ENCODE data around the gene ATP2B1.

ATP2B1 gene

DNA sequence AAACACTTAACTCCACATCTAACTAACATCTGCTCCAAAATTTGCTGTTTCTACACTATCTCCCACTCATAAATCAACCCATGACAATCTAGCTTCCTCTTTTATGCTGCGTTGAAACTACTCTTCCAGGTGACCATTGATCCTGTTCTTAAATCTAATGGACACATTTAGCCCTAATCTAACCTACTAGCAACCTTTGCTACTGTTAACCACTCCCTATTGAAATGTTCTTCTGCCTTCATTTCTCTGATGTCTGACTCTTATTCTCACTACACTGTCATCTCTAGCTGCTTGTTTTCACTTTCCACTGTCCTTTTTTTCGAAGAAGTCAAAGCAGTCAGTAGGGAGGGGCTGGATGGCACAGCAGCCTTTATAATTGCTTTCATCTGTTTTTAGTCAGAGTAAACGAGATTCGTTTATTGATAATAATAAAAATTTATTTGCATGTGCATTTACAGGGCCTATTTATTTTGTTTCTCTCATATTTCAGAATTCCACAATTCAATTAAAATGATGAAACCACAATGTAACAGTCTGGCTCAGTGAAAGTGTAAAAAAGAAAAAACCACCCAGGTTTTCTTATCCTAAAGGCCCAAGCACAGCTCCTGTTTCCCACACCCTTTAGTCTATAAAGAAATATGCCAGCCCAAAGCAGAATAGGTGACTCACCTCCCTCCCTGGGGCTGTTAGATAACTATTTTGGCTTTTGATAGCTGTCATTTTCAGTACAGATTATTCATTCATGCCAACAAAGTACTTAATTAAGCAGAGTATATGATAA lies 44.9 kb downstream of the ATP2B1 start:
- Histone ChIP-seq H3K4me1 (ENCODE audit: control insufficient read depth in 2 of 2, insufficient read depth in 2 of 2, low read length in 2 of 2) (peaks cover 8 to 16% of the 10 kb centered on the region in 2 donors), H3K27ac (ENCODE audit: low read depth in 2 of 2, low read length in 2 of 2) (no peak overlapping the region), H3K27me3 (ENCODE audit: control insufficient read depth in 2 of 2, insufficient read depth in 2 of 2, low read length in 2 of 2) (no peaks in the 10 kb centered on the region), H3K9me3 (ENCODE audit: control insufficient read depth in 2 of 2, low read length in 2 of 2) (no peaks in the 10 kb centered on the region), H3K4me3 (ENCODE audit: low read length in 2 of 2) (no peak overlapping the region), H3K36me3 (ENCODE audit: control insufficient read depth in 2 of 2, insufficient read depth in 2 of 2, low read length in 2 of 2) (no peaks in the 10 kb centered on the region), H3K9ac (ENCODE audit: low read depth in 1 of 2, low read length in 2 of 2) (no peak overlapping the region)

DNA sequence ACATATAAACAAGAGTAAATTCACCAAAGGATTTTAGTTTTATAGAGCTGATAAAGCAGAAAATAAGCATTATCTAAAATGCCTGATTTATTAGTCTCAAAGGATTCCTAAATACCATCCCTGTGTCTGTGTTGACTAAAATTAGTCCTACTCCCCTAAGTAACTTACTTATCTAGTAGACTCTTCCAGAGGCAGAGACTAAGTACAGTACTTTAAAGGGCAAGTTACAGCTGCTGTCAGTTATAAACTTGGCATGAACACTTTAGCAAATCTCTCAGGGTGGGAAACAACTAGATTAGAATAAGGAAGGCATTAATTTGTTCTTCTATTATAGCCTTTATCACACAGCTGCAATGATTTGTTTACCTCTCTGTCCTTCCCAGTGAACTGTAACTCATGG lies 46.0 kb downstream of the ATP2B1 start:
- Histone ChIP-seq H3K4me3 (ENCODE audit: low read length in 2 of 2) (no peak overlapping the region), H3K36me3 (ENCODE audit: control insufficient read depth in 2 of 2, insufficient read depth in 2 of 2, low read length in 2 of 2) (no peaks in the 10 kb centered on the region), H3K27ac (ENCODE audit: low read depth in 2 of 2, low read length in 2 of 2) (no peak overlapping the region), H3K27me3 (ENCODE audit: control insufficient read depth in 2 of 2, insufficient read depth in 2 of 2, low read length in 2 of 2) (no peaks in the 10 kb centered on the region), H3K4me1 (ENCODE audit: control insufficient read depth in 2 of 2, insufficient read depth in 2 of 2, low read length in 2 of 2) (peaks cover 8 to 16% of the 10 kb centered on the region in 2 donors), H3K9me3 (ENCODE audit: control insufficient read depth in 2 of 2, low read length in 2 of 2) (no peaks in the 10 kb centered on the region), H3K9ac (ENCODE audit: low read depth in 1 of 2, low read length in 2 of 2) (no peak overlapping the region)

DNA sequence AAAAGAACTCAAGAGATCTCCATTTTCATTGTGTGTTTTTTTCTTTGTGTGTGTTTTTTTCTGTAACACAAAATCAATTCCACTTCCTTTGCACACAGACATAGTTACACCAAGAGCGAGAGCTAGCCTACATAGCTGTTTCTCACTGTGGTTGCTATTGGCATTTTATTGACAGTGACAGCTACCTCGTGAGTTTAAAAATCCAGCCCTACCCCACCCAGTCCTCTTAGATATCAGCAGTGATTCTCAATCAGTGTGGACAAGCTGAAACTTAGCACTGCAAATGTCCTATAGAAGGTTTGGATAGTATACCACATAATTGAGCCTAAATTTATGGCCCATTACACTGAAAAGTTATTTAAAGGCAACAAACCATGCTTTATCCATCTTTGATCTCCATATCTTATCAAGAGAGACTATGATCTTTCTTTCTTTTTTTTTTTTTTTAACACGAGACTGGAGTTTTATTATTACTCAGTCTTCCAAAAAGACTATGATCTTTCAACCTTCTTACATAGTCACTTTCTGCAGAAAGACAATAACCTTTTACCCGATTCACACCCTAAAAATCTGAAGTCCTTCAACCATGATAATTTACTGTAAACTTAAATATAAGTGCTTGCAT lies 46.8 kb downstream of the ATP2B1 start:
- H3K27ac ChIP-seq (ENCODE audit: low read depth in 2 of 2, low read length in 2 of 2): no peak overlapping the region
- H3K4me1 ChIP-seq (ENCODE audit: control insufficient read depth in 2 of 2, insufficient read depth in 2 of 2, low read length in 2 of 2): peaks cover 8 to 16% of the 10 kb centered on the region in 2 donors
- no peaks in the 10 kb centered on the region for H3K9me3 ChIP-seq (ENCODE audit: control insufficient read depth in 2 of 2, low read length in 2 of 2)
- no peaks in the 10 kb centered on the region for H3K27me3 ChIP-seq (ENCODE audit: control insufficient read depth in 2 of 2, insufficient read depth in 2 of 2, low read length in 2 of 2)
- no peak overlapping the region for H3K4me3 ChIP-seq (ENCODE audit: low read length in 2 of 2)
- no peak overlapping the region for H3K9ac ChIP-seq (ENCODE audit: low read depth in 1 of 2, low read length in 2 of 2)
- H3K36me3 ChIP-seq (ENCODE audit: control insufficient read depth in 2 of 2, insufficient read depth in 2 of 2, low read length in 2 of 2): no peaks in the 10 kb centered on the region

DNA sequence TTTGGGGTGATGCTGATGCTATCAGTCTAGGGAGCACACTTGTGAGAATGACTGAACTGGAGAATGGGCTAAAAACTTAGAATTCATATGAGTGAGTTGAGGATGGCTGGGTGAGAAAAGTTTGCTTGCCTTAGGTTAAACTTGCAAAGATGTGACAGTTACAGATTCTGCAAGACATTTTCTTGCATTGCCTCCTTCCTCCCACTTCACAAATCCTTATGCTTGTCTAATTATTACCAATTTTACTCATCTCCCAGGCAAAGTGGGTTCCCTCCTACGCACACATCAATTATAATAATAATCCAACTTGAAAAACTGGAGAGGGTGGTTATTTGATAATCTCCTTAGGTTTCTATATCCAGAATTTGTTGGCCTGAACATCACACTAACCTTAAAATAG lies 50.9 kb downstream of the ATP2B1 start:
- Histone ChIP-seq H3K27me3 (ENCODE audit: control insufficient read depth in 2 of 2, insufficient read depth in 2 of 2, low read length in 2 of 2) (no peaks in the 10 kb centered on the region), H3K4me3 (ENCODE audit: low read length in 2 of 2) (no peak overlapping the region), H3K36me3 (ENCODE audit: control insufficient read depth in 2 of 2, insufficient read depth in 2 of 2, low read length in 2 of 2) (peaks cover 0 to 5% of the 10 kb centered on the region in 2 donors), H3K27ac (ENCODE audit: low read depth in 2 of 2, low read length in 2 of 2) (no peak overlapping the region), H3K9ac (ENCODE audit: low read depth in 1 of 2, low read length in 2 of 2) (no peak overlapping the region), H3K9me3 (ENCODE audit: control insufficient read depth in 2 of 2, low read length in 2 of 2) (no peaks in the 10 kb centered on the region), H3K4me1 (ENCODE audit: control insufficient read depth in 2 of 2, insufficient read depth in 2 of 2, low read length in 2 of 2) (peaks cover 0 to 5% of the 10 kb centered on the region in 2 donors)

DNA sequence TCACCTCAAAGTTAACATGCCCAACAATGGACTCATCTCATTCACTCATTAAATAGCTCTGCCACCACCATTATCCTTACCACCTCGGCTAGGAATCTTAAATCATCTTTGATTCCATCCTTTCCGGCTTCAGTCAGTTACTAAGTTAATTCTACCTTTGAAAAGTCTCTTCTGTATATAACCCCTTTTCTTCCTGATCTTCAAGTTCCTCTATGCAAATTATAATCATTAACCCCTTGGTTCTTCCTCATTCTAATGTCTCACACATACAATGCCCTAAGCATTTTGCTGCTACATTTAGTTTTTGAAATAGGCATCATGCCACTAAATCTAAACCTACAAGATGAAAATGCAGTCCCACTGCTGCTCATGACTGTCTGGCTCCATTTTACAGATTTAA lies 51.6 kb downstream of the ATP2B1 start:
- Histone ChIP-seq H3K9ac (ENCODE audit: low read depth in 1 of 2, low read length in 2 of 2) (no peak overlapping the region), H3K36me3 (ENCODE audit: control insufficient read depth in 2 of 2, insufficient read depth in 2 of 2, low read length in 2 of 2) (peaks cover 0 to 5% of the 10 kb centered on the region in 2 donors), H3K27ac (ENCODE audit: low read depth in 2 of 2, low read length in 2 of 2) (no peak overlapping the region), H3K9me3 (ENCODE audit: control insufficient read depth in 2 of 2, low read length in 2 of 2) (no peaks in the 10 kb centered on the region), H3K27me3 (ENCODE audit: control insufficient read depth in 2 of 2, insufficient read depth in 2 of 2, low read length in 2 of 2) (no peaks in the 10 kb centered on the region), H3K4me1 (ENCODE audit: control insufficient read depth in 2 of 2, insufficient read depth in 2 of 2, low read length in 2 of 2) (peaks cover 0 to 4% of the 10 kb centered on the region in 2 donors), H3K4me3 (ENCODE audit: low read length in 2 of 2) (no peak overlapping the region)

DNA sequence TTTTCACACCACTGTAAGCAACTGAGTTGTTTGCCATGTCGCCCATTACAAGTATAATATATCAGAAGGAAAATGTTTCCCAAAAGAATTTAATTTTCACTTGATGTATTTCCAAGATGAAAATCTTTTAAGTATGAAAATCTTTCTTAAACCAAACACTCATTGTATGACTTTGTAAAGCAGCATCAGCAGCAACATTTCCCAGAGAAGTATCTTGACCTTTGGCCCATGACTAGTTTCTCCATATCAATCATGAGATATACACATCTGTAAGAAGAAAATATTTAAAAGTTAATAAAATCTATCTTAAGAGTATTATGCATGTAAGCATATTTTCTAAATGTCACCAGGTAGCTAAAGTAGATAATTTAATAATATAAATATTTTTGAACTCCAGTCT lies 52.8 kb downstream of the ATP2B1 start:
- H3K4me3 ChIP-seq (ENCODE audit: low read length in 2 of 2): no peak overlapping the region
- H3K27me3 ChIP-seq (ENCODE audit: control insufficient read depth in 2 of 2, insufficient read depth in 2 of 2, low read length in 2 of 2): no peaks in the 10 kb centered on the region
- no peak overlapping the region for H3K27ac ChIP-seq (ENCODE audit: low read depth in 2 of 2, low read length in 2 of 2)
- peaks cover 0 to 5% of the 10 kb centered on the region in 2 donors for H3K36me3 ChIP-seq (ENCODE audit: control insufficient read depth in 2 of 2, insufficient read depth in 2 of 2, low read length in 2 of 2)
- H3K9ac ChIP-seq (ENCODE audit: low read depth in 1 of 2, low read length in 2 of 2): no peak overlapping the region
- no peaks in the 10 kb centered on the region for H3K4me1 ChIP-seq (ENCODE audit: control insufficient read depth in 2 of 2, insufficient read depth in 2 of 2, low read length in 2 of 2)
- no peaks in the 10 kb centered on the region for H3K9me3 ChIP-seq (ENCODE audit: control insufficient read depth in 2 of 2, low read length in 2 of 2)

DNA sequence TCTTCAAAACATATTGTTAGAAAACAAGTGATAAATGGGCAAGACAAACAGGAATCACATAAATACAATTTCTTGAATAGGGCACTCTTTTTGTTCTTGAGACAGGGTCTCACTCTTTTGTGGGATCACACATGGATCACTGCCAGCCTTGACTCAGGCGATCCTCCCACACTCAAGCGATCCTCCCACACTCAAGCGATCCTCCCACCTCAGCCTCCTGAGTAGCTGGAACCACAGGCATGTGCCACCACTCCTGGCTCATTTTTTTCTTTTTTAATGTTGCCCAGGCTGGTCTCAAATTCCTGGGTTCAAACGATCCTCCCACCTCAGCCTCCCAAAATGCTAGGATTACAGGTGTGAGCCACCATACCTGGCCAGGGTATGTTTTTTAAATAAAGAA lies 57.4 kb downstream of the ATP2B1 start:
- Histone ChIP-seq H3K4me1 (ENCODE audit: control insufficient read depth in 2 of 2, insufficient read depth in 2 of 2, low read length in 2 of 2) (no peaks in the 10 kb centered on the region), H3K27ac (ENCODE audit: low read depth in 2 of 2, low read length in 2 of 2) (no peak overlapping the region), H3K36me3 (ENCODE audit: control insufficient read depth in 2 of 2, insufficient read depth in 2 of 2, low read length in 2 of 2) (peaks cover 0 to 7% of the 10 kb centered on the region in 2 donors), H3K27me3 (ENCODE audit: control insufficient read depth in 2 of 2, insufficient read depth in 2 of 2, low read length in 2 of 2) (no peaks in the 10 kb centered on the region), H3K4me3 (ENCODE audit: low read length in 2 of 2) (no peak overlapping the region), H3K9ac (ENCODE audit: low read depth in 1 of 2, low read length in 2 of 2) (no peak overlapping the region), H3K9me3 (ENCODE audit: control insufficient read depth in 2 of 2, low read length in 2 of 2) (no peaks in the 10 kb centered on the region)

DNA sequence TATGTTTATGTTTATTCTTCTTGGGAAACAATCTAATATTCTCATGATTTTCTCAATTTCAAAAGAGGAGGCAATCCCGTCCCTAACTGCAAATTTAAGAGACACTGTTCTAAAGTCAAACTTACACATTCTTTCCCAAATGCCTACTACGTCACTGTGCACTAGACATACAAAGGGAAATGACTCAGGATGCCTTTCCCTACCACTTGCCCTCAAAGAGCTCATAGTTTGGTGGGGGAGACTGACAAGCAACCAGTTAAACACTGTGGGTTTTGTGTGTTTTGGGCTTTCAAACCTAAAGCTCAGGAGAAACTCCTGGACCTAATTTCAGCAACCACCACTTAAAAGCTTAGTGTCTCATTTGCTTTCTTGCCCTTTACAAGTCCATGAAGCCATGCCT lies 58.4 kb downstream of the ATP2B1 start:
- H3K4me3 ChIP-seq (ENCODE audit: low read length in 2 of 2): no peak overlapping the region
- H3K9ac ChIP-seq (ENCODE audit: low read depth in 1 of 2, low read length in 2 of 2): no peak overlapping the region
- no peaks in the 10 kb centered on the region for H3K9me3 ChIP-seq (ENCODE audit: control insufficient read depth in 2 of 2, low read length in 2 of 2)
- peaks cover 0 to 7% of the 10 kb centered on the region in 2 donors for H3K36me3 ChIP-seq (ENCODE audit: control insufficient read depth in 2 of 2, insufficient read depth in 2 of 2, low read length in 2 of 2)
- H3K27me3 ChIP-seq (ENCODE audit: control insufficient read depth in 2 of 2, insufficient read depth in 2 of 2, low read length in 2 of 2): no peaks in the 10 kb centered on the region
- no peaks in the 10 kb centered on the region for H3K4me1 ChIP-seq (ENCODE audit: control insufficient read depth in 2 of 2, insufficient read depth in 2 of 2, low read length in 2 of 2)
- no peak overlapping the region for H3K27ac ChIP-seq (ENCODE audit: low read depth in 2 of 2, low read length in 2 of 2)

DNA sequence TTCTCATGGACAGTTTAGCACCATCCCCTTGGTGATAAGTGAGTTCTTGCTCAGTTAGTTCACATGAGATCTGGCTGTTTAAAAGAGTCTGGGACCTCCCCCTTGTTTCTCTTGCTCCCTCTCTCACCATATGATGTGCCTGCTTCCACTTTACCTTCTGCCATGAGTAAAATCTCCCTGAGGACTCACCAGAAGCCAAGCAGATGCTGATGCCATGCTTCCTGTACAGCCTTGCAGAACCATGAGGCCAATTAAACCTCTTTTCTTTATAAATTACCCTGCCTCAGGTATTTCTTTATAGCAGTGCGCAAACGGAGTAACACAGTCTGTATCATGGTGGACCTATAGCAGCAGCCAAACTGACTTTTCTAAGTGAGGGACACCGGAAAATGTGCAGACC lies 58.8 kb downstream of the ATP2B1 start:
- H3K9ac ChIP-seq (ENCODE audit: low read depth in 1 of 2, low read length in 2 of 2): no peak overlapping the region

DNA sequence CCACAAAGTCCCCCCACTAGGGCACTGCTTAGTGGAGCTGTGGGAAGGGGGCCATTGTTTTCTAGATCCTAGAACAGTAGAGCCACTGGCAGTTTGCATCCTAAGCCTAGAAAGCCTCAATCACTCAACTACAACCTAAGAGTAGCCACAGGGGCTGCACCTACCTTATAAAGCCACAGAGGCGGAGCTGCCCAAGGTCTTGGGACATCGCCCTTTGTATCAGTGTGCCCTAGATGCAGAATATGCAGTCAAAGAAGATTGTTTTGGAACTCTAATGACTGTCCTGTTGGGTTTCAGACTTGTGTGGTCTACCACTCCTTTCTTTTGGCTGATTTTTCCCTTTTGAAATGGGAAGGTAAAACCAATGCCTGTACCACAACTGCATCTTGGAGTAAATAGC lies 59.5 kb downstream of the ATP2B1 start:
- Histone ChIP-seq H3K4me3 (ENCODE audit: low read length in 2 of 2) (no peak overlapping the region), H3K27ac (ENCODE audit: low read depth in 2 of 2, low read length in 2 of 2) (no peak overlapping the region), H3K4me1 (ENCODE audit: control insufficient read depth in 2 of 2, insufficient read depth in 2 of 2, low read length in 2 of 2) (no peaks in the 10 kb centered on the region), H3K9ac (ENCODE audit: low read depth in 1 of 2, low read length in 2 of 2) (no peak overlapping the region), H3K36me3 (ENCODE audit: control insufficient read depth in 2 of 2, insufficient read depth in 2 of 2, low read length in 2 of 2) (peaks cover 0 to 4% of the 10 kb centered on the region in 2 donors), H3K27me3 (ENCODE audit: control insufficient read depth in 2 of 2, insufficient read depth in 2 of 2, low read length in 2 of 2) (no peaks in the 10 kb centered on the region), H3K9me3 (ENCODE audit: control insufficient read depth in 2 of 2, low read length in 2 of 2) (no peaks in the 10 kb centered on the region)

More for the DNA sequence above, 58.8 kb downstream of the ATP2B1 start:
- Histone ChIP-seq H3K4me1 (ENCODE audit: control insufficient read depth in 2 of 2, insufficient read depth in 2 of 2, low read length in 2 of 2) (no peaks in the 10 kb centered on the region), H3K27me3 (ENCODE audit: control insufficient read depth in 2 of 2, insufficient read depth in 2 of 2, low read length in 2 of 2) (no peaks in the 10 kb centered on the region), H3K4me3 (ENCODE audit: low read length in 2 of 2) (no peak overlapping the region), H3K27ac (ENCODE audit: low read depth in 2 of 2, low read length in 2 of 2) (no peak overlapping the region), H3K9me3 (ENCODE audit: control insufficient read depth in 2 of 2, low read length in 2 of 2) (no peaks in the 10 kb centered on the region), H3K36me3 (ENCODE audit: control insufficient read depth in 2 of 2, insufficient read depth in 2 of 2, low read length in 2 of 2) (peaks cover 0 to 4% of the 10 kb centered on the region in 2 donors)
